H1 (cell line): ENCODE data around the gene TMEM30A. TPM values are rescaled to one million over a fixed set of nuclear protein-coding genes. Genes with fewer than 3 reads are reported as not detected.

ENCODE experiments used
- CTCF ChIA-PET: fragments of 300-600 bp; sonication (Branson Sonifier 250); formaldehyde crosslinking; loops from one replicate; lab custom pipeline; 2021; ENCODE audit not compliant: partially characterized antibody; lab: Charles Lee
- POLR2A ChIA-PET: fragments of 300-600 bp; sonication (Branson Sonifier 250); formaldehyde crosslinking; loops from one replicate; lab custom pipeline; 2021; ENCODE audit warnings: inconsistent platforms; ENCODE audit not compliant: partially characterized antibody; lab: Charles Lee
- DNase-seq, 2 experiments: peaks; one replicate each; pipeline versions ENCODE4 v3.0.0 to v3.0.0-alpha.2; 2010 to 2022; ENCODE audit warnings: low spot score in 2 of 2, low read depth in 1 of 2, mixed read lengths in 1 of 2
- FAIRE-seq: peaks from 2 replicates; lab custom pipeline; 2011; peaks lifted over from hg19 to GRCh38; lab: Jason Lieb, UNC
- H2AFZ ChIP-seq: 2 replicates; pipeline ENCODE4 v1.8.1; 2012; ENCODE audit warnings: low read length, inconsistent platforms
- H2AK5ac ChIP-seq: 2 replicates; pipeline ENCODE4 v1.6.1; 2013; ENCODE audit warnings: low read depth, low read length
- H2BK120ac ChIP-seq: replicated peaks from 2 replicates; pipeline ENCODE3; 2013; ENCODE audit warnings: low read depth, low read length, inconsistent platforms
- H2BK12ac ChIP-seq: 2 replicates; pipeline ENCODE4 v1.6.1; 2013; ENCODE audit warnings: low read depth, low read length
- H2BK15ac ChIP-seq: 2 replicates; pipeline ENCODE4 v1.6.1; 2013; ENCODE audit warnings: low read length
- H2BK20ac ChIP-seq: 2 replicates; pipeline ENCODE4 v1.6.1; 2013; ENCODE audit warnings: low read length
- H2BK5ac ChIP-seq: 2 replicates; pipeline ENCODE4 v1.6.1; 2013; ENCODE audit warnings: low read depth, low read length
- H3K14ac ChIP-seq: 2 replicates; pipeline ENCODE4 v1.6.1; 2013; ENCODE audit warnings: inconsistent platforms; ENCODE audit not compliant: insufficient read length
- H3K18ac ChIP-seq: 2 replicates; pipeline ENCODE4 v1.6.1; 2013; ENCODE audit warnings: low read length; ENCODE audit errors: extremely low read depth
- H3K23ac ChIP-seq: 2 replicates; pipeline ENCODE4 v1.6.1; 2013; ENCODE audit warnings: inconsistent platforms; ENCODE audit not compliant: insufficient read length
- H3K23me2 ChIP-seq: 2 replicates; pipeline ENCODE4 v1.6.1; 2013; ENCODE audit warnings: low read depth, low read length
- H3K27ac ChIP-seq: 2 replicates; pipeline ENCODE4 v1.6.1; 2011; ENCODE audit warnings: low read depth, low read length, inconsistent platforms
- H3K27me3 ChIP-seq, 4 experiments: replicated peaks in 1 of 4; 1 replicate in 1 of 4; 2 replicates in 3 of 4; pipeline versions ENCODE4 v1.6.1 to v1.8.1; 2011 to 2013; ENCODE audit warnings: low read length in 3 of 4, mild to moderate bottlenecking in 3 of 4, inconsistent platforms in 2 of 4, mixed read lengths in 2 of 4, moderate library complexity in 1 of 4; ENCODE audit not compliant: control insufficient read depth in 3 of 4, insufficient read depth in 3 of 4; ENCODE audit errors: extremely low read depth in 1 of 4
- H3K36me3 ChIP-seq, 4 experiments: 2 replicates each; pipeline versions ENCODE4 v1.6.1 to v1.8.1; 2011 to 2013; ENCODE audit warnings: mild to moderate bottlenecking in 4 of 4, low read length in 3 of 4, moderate library complexity in 2 of 4, control low read depth in 1 of 4, inconsistent platforms in 1 of 4; ENCODE audit not compliant: insufficient read depth in 4 of 4, control insufficient read depth in 2 of 4
- H3K4ac ChIP-seq: replicated peaks from 2 replicates; pipeline ENCODE3; 2013; ENCODE audit warnings: low read length, low read depth, mixed read lengths, inconsistent platforms; ENCODE audit not compliant: insufficient read length
- H3K4me1 ChIP-seq, 4 experiments: replicated peaks in 1 of 4; 1 replicate in 1 of 4; 2 replicates in 3 of 4; pipeline versions ENCODE4 v1.6.1 to v1.8.1; 2011 to 2013; ENCODE audit warnings: low read length in 3 of 4, inconsistent platforms in 2 of 4, mixed read lengths in 1 of 4; ENCODE audit not compliant: insufficient read depth in 4 of 4, control insufficient read depth in 3 of 4
- H3K4me2 ChIP-seq, 2 experiments: 2 replicates each; pipeline versions ENCODE4 v1.6.1 to v1.8.1; 2011 to 2013; ENCODE audit warnings: low read depth in 2 of 2, low read length in 2 of 2, control low read depth in 1 of 2, inconsistent platforms in 1 of 2, mild to moderate bottlenecking in 1 of 2; ENCODE audit not compliant: insufficient read depth in 1 of 2
- H3K4me3 ChIP-seq, 4 experiments: fragments of 200-600, 300-600 bp in 1 of 4; sonication (generic), shearing (Covaris generic), sonication (Bioruptor Twin) in 1 of 4; 2 replicates each; pipeline versions ENCODE4 v1.5.1 to v1.8.1; 2011 to 2016; ENCODE audit warnings: low read length in 4 of 4, low read depth in 3 of 4, control low read depth in 2 of 4, inconsistent platforms in 2 of 4, mild to moderate bottlenecking in 2 of 4, mixed read lengths in 1 of 4, moderate library complexity in 1 of 4; ENCODE audit not compliant: insufficient read depth in 2 of 4; ENCODE audit errors: extremely low read depth in 1 of 4
- H3K56ac ChIP-seq: replicated peaks from 2 replicates; pipeline ENCODE3; 2013; ENCODE audit warnings: low read depth, mild to moderate bottlenecking, mixed read lengths, low read length, inconsistent platforms; ENCODE audit not compliant: insufficient read length
- H3K79me1 ChIP-seq: 2 replicates; pipeline ENCODE4 v1.6.1; 2013; ENCODE audit warnings: low read depth, low read length, control low read depth
- H3K79me2 ChIP-seq, 2 experiments: 2 replicates each; pipeline versions ENCODE4 v1.6.1 to v1.8.1; 2012 to 2013; ENCODE audit warnings: low read length in 2 of 2, mild to moderate bottlenecking in 2 of 2, inconsistent platforms in 1 of 2; ENCODE audit not compliant: insufficient read depth in 2 of 2, control insufficient read depth in 1 of 2
- H3K9ac ChIP-seq, 4 experiments: replicated peaks in 1 of 4; 1 replicate in 1 of 4; 2 replicates in 3 of 4; pipeline versions ENCODE4 v1.6.1 to v1.8.1; 2011 to 2013; ENCODE audit warnings: low read depth in 3 of 4, low read length in 3 of 4, control low read depth in 2 of 4, mild to moderate bottlenecking in 2 of 4, moderate library complexity in 2 of 4, inconsistent platforms in 1 of 4; ENCODE audit errors: extremely low read depth in 1 of 4
- H3K9me3 ChIP-seq, 2 experiments: 2 replicates each; pipeline versions ENCODE4 v1.6.1 to v1.8.1; 2012 to 2013; ENCODE audit warnings: mild to moderate bottlenecking in 2 of 2, moderate library complexity in 2 of 2, control low read depth in 1 of 2, inconsistent platforms in 1 of 2, low read depth in 1 of 2, low read length in 1 of 2, mixed read lengths in 1 of 2; ENCODE audit not compliant: insufficient read depth in 2 of 2
- H4K20me1 ChIP-seq, 2 experiments: replicated peaks in 1 of 2; 2 replicates each; pipeline versions ENCODE3 to v1.8.1; 2011 to 2013; ENCODE audit warnings: inconsistent platforms in 2 of 2, low read length in 2 of 2, mild to moderate bottlenecking in 1 of 2; ENCODE audit not compliant: insufficient read depth in 2 of 2, control insufficient read depth in 1 of 2
- H4K5ac ChIP-seq: 2 replicates; pipeline ENCODE4 v1.6.1; 2013; ENCODE audit warnings: low read length, low read depth, mixed read lengths, inconsistent platforms; ENCODE audit not compliant: insufficient read length
- H4K8ac ChIP-seq: 2 replicates; pipeline ENCODE4 v1.8.0; 2013; ENCODE audit warnings: mild to moderate bottlenecking, moderate library complexity, low read length, inconsistent platforms; ENCODE audit not compliant: insufficient read depth; ENCODE audit errors: extremely low read depth
- H4K91ac ChIP-seq: replicated peaks from 2 replicates; pipeline ENCODE3; 2013; ENCODE audit warnings: low read length, mixed read lengths, inconsistent platforms; ENCODE audit not compliant: insufficient read length
- BACH1 ChIP-seq: IDR thresholded peaks from 2 replicates; pipeline ENCODE4 v1.6.1; 2012; ENCODE audit warnings: low read length, improper control_type of control experiment
- BRCA1 ChIP-seq: IDR thresholded peaks from 2 replicates; pipeline ENCODE4 v1.6.1; 2012; ENCODE audit warnings: low read depth, low read length, improper control_type of control experiment
- FOSL1 ChIP-seq: IDR thresholded peaks from 2 replicates; pipeline ENCODE4 v1.6.1; 2011; ENCODE audit warnings: mild to moderate bottlenecking, low read depth, low read length, moderate library complexity; ENCODE audit not compliant: insufficient read depth
- HDAC2 ChIP-seq, 2 experiments: fragments of 300-600 bp in 1 of 2; sonication (generic) in 1 of 2; IDR thresholded peaks; 2 replicates each; pipeline ENCODE4 v1.6.1; 2011 to 2012; ENCODE audit warnings: low read depth in 2 of 2, low read length in 2 of 2, mild to moderate bottlenecking in 2 of 2, moderate library complexity in 2 of 2, borderline replicate concordance in 1 of 2, inconsistent platforms in 1 of 2
- JUN ChIP-seq: IDR thresholded peaks from 2 replicates; pipeline ENCODE4 v1.6.1; 2011; ENCODE audit warnings: low read depth, mild to moderate bottlenecking, improper control_type of control experiment, low read length
- MAFK ChIP-seq: IDR thresholded peaks from 2 replicates; pipeline ENCODE4 v1.6.1; 2012; ENCODE audit warnings: low read depth, mild to moderate bottlenecking, improper control_type of control experiment, low read length
- NANOG ChIP-seq: IDR thresholded peaks from 2 replicates; pipeline ENCODE4 v1.6.1; 2011; ENCODE audit warnings: low read length, low read depth, mild to moderate bottlenecking, inconsistent platforms; ENCODE audit not compliant: insufficient read depth, poor library complexity, severe bottlenecking
- NRF1 ChIP-seq: IDR thresholded peaks from 2 replicates; pipeline ENCODE4 v1.6.1; 2011; ENCODE audit warnings: mild to moderate bottlenecking, low read depth, low read length, improper control_type of control experiment
- POLR2A ChIP-seq, 2 experiments: IDR thresholded peaks; 1 replicate in 1 of 2; 2 replicates in 1 of 2; pipeline ENCODE4 v1.6.1; 2011; ENCODE audit warnings: low read depth in 2 of 2, low read length in 2 of 2, mild to moderate bottlenecking in 2 of 2; ENCODE audit errors: control extremely low read depth in 1 of 2
- SIRT6 ChIP-seq: IDR thresholded peaks from one replicate; pipeline ENCODE4 v1.7.1; 2012; ENCODE audit warnings: low read length, inconsistent platforms
- SUZ12 ChIP-seq: fragments of 200-600 bp; sonication (generic); IDR thresholded peaks from 2 replicates; pipeline ENCODE4 v1.6.1; 2012; ENCODE audit warnings: mild to moderate bottlenecking, inconsistent platforms, low read length, moderate library complexity, mixed read lengths
- ZNF274 ChIP-seq: IDR thresholded peaks from 2 replicates; pipeline ENCODE4 v1.7.0; 2012; ENCODE audit warnings: low read length, borderline replicate concordance; ENCODE audit errors: extremely low read depth
- WGBS, 2 experiments: shearing (Covaris generic) in 1 of 2; methylation state at CpG; one replicate each; pipeline versions ENCODE4 v1.1.6 to v1.1.7; 2013 to 2015; ENCODE audit warnings: low lambda C conversion rate in 2 of 2, mixed read lengths in 2 of 2, inconsistent platforms in 1 of 2, low coverage in 1 of 2, missing lambda C conversion rate in 1 of 2; ENCODE audit not compliant: insufficient replicate concordance in 2 of 2, insufficient coverage in 1 of 2, insufficient read length in 1 of 2; ENCODE audit errors: extremely low coverage in 1 of 2, missing lambda C conversion rate in 1 of 2; 5-methylcytosine and 5-hydroxymethylcytosine counted together
- polyA plus RNA-seq, 7 experiments: library from polyadenylated mRNA; depleted of rRNA in 3 of 7; stranded (reverse) in 5 of 7; unstranded in 2 of 7; fragments of >200 nt in 5 of 7; fragments of 200-250 nt in 2 of 7; gene quantifications; 1 replicate in 5 of 7; 2 replicates in 1 of 7; 4 replicates in 1 of 7; pipeline versions ENCODE4 v1.2.1 to v1.2.3, GENCODE V29; 2011 to 2013; ENCODE audit warnings: missing spikeins in 2 of 7, mixed read lengths in 2 of 7
- total RNA-seq: library from RNA; stranded (reverse); fragmentation: NEBNext Ultra II Directional; extraction: Animal tissue kit (Norgen Biotek cat#: 25700); gene quantifications from 2 replicates; pipeline ENCODE4 v1.2.1, GENCODE V29; 2021
- TF ChIP-seq, protein P1 (sequence below): IDR thresholded peaks from 2 replicates; pipeline ENCODE4 v1.6.1; 2012; ENCODE audit warnings: inconsistent platforms

The TMEM30A gene
- total and polyA plus RNA-seq, 2 of the 8 experiments (the other 6 are each of a cell fraction or from before 2014, with no cell fraction given), result 10.5 to 71.0 TPM

- POLR2A ChIA-PET, result interaction anchor here (0.7 to 1.5 kb wide), 3 partner anchors 8 to 317 kb away, joined by 3 read pairs; partner anchors contain the start of gene COX7A2
- no peak for TF ChIP-seq JUN
- TF ChIP-seq NANOG, result no peak
- no peak for TF ChIP-seq HDAC2 (IDR thresholded peaks at IDR 0.05; ENCODE audit: borderline replicate concordance in 1 of 2, low read depth in 2 of 2, low read length in 2 of 2)
- no peak for TF ChIP-seq BRCA1
- no peak for TF ChIP-seq MAFK
- no peak for TF ChIP-seq ZNF274
- no peak for TF ChIP-seq BACH1
- TF ChIP-seq, protein P1, sequence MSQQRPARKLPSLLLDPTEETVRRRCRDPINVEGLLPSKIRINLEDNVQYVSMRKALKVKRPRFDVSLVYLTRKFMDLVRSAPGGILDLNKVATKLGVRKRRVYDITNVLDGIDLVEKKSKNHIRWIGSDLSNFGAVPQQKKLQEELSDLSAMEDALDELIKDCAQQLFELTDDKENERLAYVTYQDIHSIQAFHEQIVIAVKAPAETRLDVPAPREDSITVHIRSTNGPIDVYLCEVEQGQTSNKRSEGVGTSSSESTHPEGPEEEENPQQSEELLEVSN, result no peak
- no peak for TF ChIP-seq FOSL1
- TF ChIP-seq SUZ12, result no peak
- TF ChIP-seq NRF1, result no peak
- TF ChIP-seq SIRT6, result no peak
- TF ChIP-seq POLR2A (IDR thresholded peaks at IDR 0.05; ENCODE audit: control extremely low read depth in 1 of 2, low read depth in 2 of 2, low read length in 2 of 2), result no peak
These were observed 75.3 kb downstream of the TMEM30A start for GRCh38 chr6:75209184-75209723.

More at GRCh38 chr6:75209184-75209723, 75.3 kb downstream of the TMEM30A start:
- H4K5ac ChIP-seq, result no peak overlapping the region
- no peak overlapping the region for H3K23ac ChIP-seq
- peaks cover 36% of the 10 kb centered on the region for H3K23me2 ChIP-seq
- CTCF ChIA-PET, result interaction anchor here (0.5 to 11.0 kb wide), 85 partner anchors 8 to 1679 kb away, joined by 3 to 104 read pairs (median 4); partner anchors contain the start of gene COX7A2
- peaks cover 9 to 25% (median 14%) of the 10 kb centered on the region in 4 experiments; a peak in 6 of 7 replicates for H3K4me1 ChIP-seq
- no peak overlapping the region for H3K14ac ChIP-seq
- H2BK12ac ChIP-seq, result peak overlapping the region; percentile 46; the same call in 1 of the 2 replicates
- peak overlapping the region; percentile 18; the same call in 1 of the 2 replicates for H2BK15ac ChIP-seq
- no peaks in the 10 kb centered on the region for H3K9me3 ChIP-seq
- no peak overlapping the region for H3K4ac ChIP-seq
- no peaks in the 10 kb centered on the region for H3K79me2 ChIP-seq
- H3K27ac ChIP-seq, result no peak overlapping the region
- H2AFZ ChIP-seq, result peak overlapping the region; percentile 36; the same call in 1 of the 2 replicates
- H4K91ac ChIP-seq, result no peak overlapping the region
- H2BK120ac ChIP-seq, result no peak overlapping the region
- no peaks in the 10 kb centered on the region for H4K20me1 ChIP-seq
- no peak overlapping the region for H4K8ac ChIP-seq
- no peak overlapping the region for H3K18ac ChIP-seq
- H3K4me3 ChIP-seq, result no peak overlapping the region
- H3K79me1 ChIP-seq, result no peaks in the 10 kb centered on the region
- WGBS, 2 experiments, result 51% methylated on average over 7 of the region's 7 CpGs; no CpG with 5 or more reads in 1 of the 2 experiments
- FAIRE-seq, result no peak
- no peak overlapping the region; a peak in 1 of 4 replicates for H3K4me2 ChIP-seq
- peak overlapping the region; percentile 52; the same call in 1 of the 2 replicates for H2BK20ac ChIP-seq
- DNase-seq, result no peak
- H2BK5ac ChIP-seq, result no peak overlapping the region
- no peak overlapping the region for H3K9ac ChIP-seq
- H3K36me3 ChIP-seq, result no peaks in the 10 kb centered on the region
- no peak overlapping the region for H3K56ac ChIP-seq
- peak overlapping the region; percentile 43; the same call in 1 of the 2 replicates for H2AK5ac ChIP-seq
- peaks cover 29 to 46% (median 44%) of the 10 kb centered on the region in 4 experiments for H3K27me3 ChIP-seq
